Forelimb muscle (tissue), 1 donor: ENCODE measurements around the gene ANKRD11. TPM values are rescaled to one million over a fixed set of nuclear protein-coding genes. Genes with fewer than 3 reads are reported as not detected.
"Not testable (repeated sequence)": the region's sequence is repeated elsewhere in the genome, so short reads cannot be mapped to it uniquely, and the experiment has no call there.

Source experiments
- DNase-seq: peaks from one replicate; pipeline ENCODE4 v3.0.0-alpha.2; 2013; ENCODE audit warnings: low read depth
- polyA plus RNA-seq: library from polyadenylated mRNA; unstranded; fragments of 120-200 nt; gene quantifications from one replicate; pipeline ENCODE4 v1.2.1, GENCODE V29; 2013; ENCODE audit not compliant: insufficient read length

Gene ANKRD11
- polyA plus RNA-seq, 1 donor: 55.7 TPM

GRCh38 chr16:89317729-89318429 is 172.5 kb downstream of the ANKRD11 start:
- no peak for DNase-seq

DNA sequence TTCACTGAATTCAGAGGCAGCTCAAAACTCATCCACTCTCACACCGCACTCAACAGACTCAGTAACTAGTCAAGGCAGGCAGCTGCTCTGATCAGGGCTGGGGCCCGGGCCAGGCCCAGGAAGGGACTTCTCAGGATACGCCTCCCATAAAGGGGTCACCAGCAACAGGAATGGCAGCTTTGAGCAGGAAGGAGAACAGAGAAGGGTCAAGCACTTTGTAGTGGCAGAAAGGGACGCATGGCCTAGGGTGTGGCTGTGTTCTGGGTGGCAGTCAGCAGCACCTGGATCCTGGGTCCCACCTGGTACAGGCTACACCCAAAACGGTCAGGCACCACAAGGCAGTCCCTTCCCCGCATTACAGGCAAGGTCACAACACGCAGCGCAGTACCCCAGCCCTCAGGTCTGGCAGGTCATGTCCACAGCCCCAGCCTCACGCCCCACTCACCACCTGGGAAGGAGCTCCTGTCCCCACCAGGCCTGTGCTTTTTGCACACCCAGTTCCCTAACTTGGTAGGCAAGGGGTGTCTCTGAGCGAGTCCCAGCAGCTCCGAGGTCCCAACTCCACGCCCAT is 173.2 kb downstream of the ANKRD11 start:
- DNase-seq: no peak

- no peak for DNase-seq
These were observed 173.7 kb downstream of the ANKRD11 start for GRCh38 chr16:89316701-89317100.

DNA sequence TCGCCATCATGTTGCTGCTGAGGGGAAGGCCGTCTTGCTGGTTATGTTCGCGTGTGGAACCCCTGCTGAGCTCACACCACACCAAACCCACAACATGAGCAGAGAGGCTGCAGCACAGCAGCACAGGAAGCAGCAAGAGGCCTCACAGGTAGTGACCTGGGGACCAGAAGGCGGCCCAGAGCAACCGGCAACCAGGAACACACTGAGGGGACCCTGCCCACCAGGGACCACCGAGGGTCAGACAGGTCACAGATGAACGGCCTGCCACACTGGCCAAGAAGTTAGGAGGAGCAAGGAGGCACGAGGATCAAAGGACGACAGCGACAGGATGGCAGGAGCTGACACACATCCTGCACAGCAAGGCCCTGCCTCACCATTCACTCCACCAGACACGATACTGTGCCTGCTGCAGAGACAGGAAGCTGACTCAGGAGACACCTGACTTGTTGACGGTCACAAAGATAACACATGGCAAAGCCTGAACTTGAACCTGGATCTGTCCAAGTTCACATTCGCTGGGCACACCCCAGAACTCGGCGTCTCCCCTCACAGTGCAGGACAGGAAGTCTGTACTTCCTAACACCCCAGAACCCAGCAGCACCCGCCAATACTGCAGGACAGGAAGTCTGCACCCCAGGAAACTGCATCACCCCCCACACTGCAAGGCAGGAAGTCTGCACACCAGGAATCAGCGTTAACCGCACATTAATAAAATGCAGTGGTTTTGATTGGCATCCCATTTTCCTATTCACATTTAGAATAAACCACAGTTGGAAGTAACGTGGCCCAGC is 174.4 kb downstream of the ANKRD11 start:
- DNase-seq: no peak

DNA sequence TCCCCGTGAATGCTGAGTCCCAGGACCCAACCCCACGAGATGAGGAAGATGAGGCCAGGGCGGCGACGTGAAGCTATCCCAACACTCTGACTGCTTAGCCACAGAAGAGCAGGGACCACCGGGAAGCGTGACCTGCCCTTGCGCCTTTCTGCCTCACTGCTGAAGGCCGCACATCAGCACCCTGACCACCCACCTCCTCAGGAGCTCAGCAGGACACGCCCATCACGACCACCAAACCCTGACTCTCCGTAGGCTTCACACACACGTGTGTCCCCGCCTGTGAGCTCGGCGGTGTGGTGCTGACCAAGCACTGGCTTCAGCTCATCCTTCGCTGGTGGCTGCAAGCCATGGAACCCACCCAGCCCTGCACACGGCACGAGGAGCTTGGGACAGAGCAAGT is 175.1 kb downstream of the ANKRD11 start:
- DNase-seq: no peak

DNA sequence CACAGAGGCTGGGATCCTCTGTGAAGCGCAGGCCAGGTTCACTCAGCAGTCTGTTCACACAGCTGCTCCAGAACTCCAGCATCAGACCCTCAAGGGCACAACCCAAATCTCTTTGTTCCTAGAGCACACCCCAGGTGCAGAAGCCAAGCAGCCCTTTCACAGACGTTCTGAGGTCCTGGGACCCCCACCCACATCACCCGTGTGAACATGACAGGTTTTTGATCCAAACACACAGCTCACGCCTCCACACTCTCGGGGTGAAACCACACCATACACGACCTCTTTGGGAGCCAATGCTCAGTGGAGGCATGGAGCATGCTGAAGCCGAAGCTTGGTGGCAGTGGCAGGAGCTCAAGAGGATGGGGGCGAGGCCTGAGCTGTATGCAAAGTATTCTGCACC is 175.5 kb downstream of the ANKRD11 start:
- DNase-seq: no peak

- no peak for DNase-seq
These were observed 176.0 kb downstream of the ANKRD11 start for GRCh38 chr16:89314357-89314756.

- DNase-seq: no peak
These were observed 176.8 kb downstream of the ANKRD11 start for GRCh38 chr16:89313583-89313982.

GRCh38 chr16:89312598-89313299 is 177.6 kb downstream of the ANKRD11 start:
- no peak for DNase-seq

DNA sequence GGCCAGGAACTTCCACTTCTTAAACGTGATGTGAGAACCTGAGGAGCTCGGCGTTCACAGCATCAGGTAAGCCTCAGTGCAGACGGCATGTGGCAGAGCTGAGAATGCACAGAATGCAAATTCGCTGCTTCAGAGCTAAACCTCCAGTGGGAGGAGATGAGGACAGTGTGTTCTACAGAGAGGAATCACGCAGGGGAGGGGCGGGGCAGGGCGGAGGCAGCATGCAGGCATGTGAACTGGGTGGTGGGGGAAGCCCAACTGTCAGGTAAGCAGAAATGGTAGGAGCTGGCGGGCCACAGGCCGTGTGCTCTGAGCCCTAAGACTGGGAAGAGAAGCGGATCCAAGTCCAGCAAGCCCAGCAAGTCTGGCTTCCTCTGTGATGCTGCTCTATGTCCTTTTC is 178.2 kb downstream of the ANKRD11 start:
- no peak for DNase-seq

DNA sequence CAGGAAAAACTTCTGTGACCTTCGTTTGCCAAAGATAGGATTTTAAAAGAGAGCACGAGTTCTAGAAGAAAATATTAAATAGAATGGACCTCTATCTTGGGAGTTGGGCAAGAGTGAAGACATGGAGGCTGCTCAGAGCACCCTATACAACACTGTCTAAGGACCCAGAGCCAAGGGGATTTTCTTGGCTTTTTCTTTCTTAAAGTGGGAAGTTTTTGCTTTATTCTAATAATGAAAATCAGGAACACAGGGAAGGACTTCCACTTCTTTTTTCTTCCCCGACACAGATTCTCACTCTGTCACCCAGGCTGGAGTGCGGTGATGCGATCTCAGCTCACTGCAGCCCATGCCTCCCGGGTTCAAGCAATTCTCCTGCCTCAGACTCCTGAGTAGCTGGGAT is 178.7 kb downstream of the ANKRD11 start:
- no peak for DNase-seq

DNA sequence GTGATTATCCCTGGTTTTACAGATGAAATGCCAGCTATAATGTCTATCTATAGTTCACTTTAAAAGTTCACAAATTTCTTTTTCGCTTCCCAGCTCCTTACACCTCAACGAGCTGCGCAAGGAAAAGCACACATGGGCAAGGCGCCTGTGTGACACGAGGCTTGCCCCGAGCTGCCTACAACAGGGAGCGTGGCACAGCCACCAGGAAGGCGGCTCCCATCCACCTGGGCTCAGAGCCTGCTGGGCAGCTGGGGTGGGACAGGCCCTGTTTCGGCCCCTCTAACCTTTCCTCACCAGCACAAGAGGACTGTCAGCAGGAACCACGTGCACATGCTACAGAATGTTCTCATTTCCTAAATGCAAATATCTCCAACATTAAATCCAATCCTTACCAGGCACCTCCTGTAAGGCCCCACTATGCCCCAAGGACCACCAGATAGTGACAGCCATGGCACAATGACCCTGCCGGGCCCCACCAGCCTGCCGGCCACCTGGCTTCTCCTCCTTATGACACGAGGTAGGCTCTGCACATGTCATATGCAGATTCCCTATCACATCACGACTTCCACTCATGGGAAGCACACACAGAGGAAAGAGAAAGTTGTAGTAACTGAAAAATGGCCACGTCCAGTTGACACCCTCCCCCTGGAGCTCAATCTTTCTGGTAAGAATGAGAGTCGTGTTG is 180.8 kb downstream of the ANKRD11 start:
- DNase-seq: no peak

GRCh38 chr16:89308391-89309333 is 181.7 kb downstream of the ANKRD11 start:
- DNase-seq: no peak

GRCh38 chr16:89307421-89307805 is 182.9 kb downstream of the ANKRD11 start:
- no peak for DNase-seq

DNA sequence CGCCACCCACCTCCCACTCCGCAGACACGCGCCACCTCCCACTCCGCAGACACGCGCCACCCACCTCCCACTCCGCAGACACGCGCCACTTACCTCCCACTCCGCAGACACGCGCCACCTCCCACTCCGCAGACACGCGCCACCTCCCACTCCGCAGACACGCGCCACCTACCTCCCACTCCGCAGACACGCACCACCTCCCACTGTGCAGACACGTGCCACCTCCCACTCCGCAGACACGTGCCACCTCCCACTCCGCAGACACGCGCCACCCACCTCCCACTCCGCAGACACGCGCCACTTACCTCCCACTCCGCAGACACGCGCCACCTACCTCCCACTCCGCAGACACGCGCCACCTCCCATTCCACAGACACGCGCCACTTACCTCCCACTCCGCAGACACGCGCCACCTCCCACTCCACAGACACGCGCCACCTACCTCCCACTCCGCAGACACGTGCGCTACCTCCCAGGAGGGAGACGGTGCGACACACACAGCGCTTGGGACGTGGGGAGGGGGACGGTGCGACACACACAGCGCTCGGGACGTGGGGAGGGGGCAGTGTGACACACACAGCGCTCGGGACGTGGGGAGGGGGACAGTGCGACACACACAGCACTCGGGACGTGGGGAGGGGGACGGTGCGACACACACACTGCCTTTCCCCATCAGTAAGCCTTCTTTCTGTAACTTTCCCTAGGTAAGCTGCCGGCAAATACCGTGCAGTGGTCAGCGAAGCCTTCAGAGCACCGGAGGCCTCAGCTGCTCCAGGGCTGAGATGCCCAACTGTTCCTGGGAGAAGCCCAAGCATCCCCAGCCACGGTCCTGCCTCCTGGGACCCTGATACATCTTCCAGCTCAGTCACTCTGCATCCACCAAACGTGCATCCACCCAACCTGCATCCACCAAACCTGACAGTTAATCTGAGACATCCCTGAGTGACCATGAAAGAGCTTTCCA is 183.6 kb downstream of the ANKRD11 start:
- DNase-seq: not testable (repeated sequence)

GRCh38 chr16:89304941-89305705 is 185.2 kb downstream of the ANKRD11 start:
- no peak for DNase-seq

GRCh38 chr16:89304181-89304851 is 186.0 kb downstream of the ANKRD11 start:
- DNase-seq: no peak

DNA sequence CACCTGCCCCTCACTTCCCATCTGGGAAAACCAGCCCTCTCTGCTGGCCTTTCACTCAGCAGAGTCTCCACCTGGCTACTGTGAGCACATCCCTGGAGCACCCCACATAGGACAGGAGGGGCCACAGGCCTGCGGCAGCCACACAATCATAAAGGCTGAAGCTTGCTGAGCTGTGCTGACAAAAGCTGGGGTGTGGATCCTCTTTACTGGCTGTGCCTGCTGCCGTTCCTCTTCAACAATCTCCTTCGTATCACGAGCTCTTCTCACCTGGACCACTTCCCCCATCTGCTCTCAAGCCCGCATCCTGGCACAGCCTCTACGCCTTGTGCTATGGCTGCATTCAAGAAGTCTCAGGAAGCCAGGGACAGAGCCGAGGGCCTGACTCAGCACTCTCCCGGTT is 186.7 kb downstream of the ANKRD11 start:
- no peak for DNase-seq
